ENCODE measurements around the gene TSC22D1. TPM values are rescaled to one million over a fixed set of nuclear protein-coding genes. Genes with fewer than 3 reads are reported as not detected.

The TSC22D1 gene
- total RNA-seq: 60.5 and 106 TPM in 2 replicates

GRCh38 chr13:44575741-44576350, at the start of gene TSC22D1:
TSC22D1 (minus strand) TSS chr13:44576330; CDS start chr13:44576074, 256 bp downstream.

Other genes starting within 250 kb of the TSC22D1 start
- 0.36 and 0.68 TPM in 2 replicates for gene SERP2, start 202.5 kb downstream of the TSC22D1 start, total RNA-seq

Data from nasal cavity respiratory epithelium epithelial cell of viscerocranial mucosa (primary cell).